SK-MEL-5 (cell line): Measurements from ENCODE around the gene MRPS26. TPM values are rescaled to one million over a fixed set of nuclear protein-coding genes. Genes with fewer than 3 reads are reported as not detected.
"Not testable (repeated sequence)": the region's sequence is repeated elsewhere in the genome, so short reads cannot be mapped to it uniquely, and the experiment has no call there.

Source experiments
- DNase-seq: peaks from one replicate; pipeline ENCODE4 v3.0.0-alpha.2; 2016; ENCODE audit warnings: low read depth, low spot score
- in situ Hi-C: cut with HindIII; loops from 2 replicates; pipeline ENCODE4 v1.10.0; 2016; ENCODE audit warnings: low sequenced_read_pairs, high pct_unique_total_duplicates, low pct_unique_long_range_greater_than_20kb
- polyA plus RNA-seq, 2 experiments: library from polyadenylated mRNA; depleted of rRNA; stranded (reverse); fragments of >200 nt; gene quantifications; 2 replicates each; pipeline ENCODE4 v1.2.3, GENCODE V29; 2015
- total RNA-seq: library from RNA; depleted of rRNA; stranded (reverse); fragments of >200 nt; shearing (Covaris generic); gene quantifications from 2 replicates; pipeline ENCODE4 v1.2.3, GENCODE V29; 2014; rRNA removed

The MRPS26 gene
- 68.2 and 82.3 TPM in 2 replicates for total RNA-seq
- polyA plus RNA-seq (2015; cell fraction: cytosol; rRNA removed): 103 and 108 TPM in 2 replicates
- polyA plus RNA-seq (2015; cell fraction: nucleus; rRNA removed): 31.7 and 42.9 TPM in 2 replicates

GRCh38 chr20:3045816-3046676, at the start of gene MRPS26:
Gene MRPS26, plus strand, starts transcription at chr20:3046052. Its CDS starts 17 bp downstream, at chr20:3046069.
- peak; percentile 86 for DNase-seq
- in situ Hi-C loops: no loop called here

GRCh38 chr20:2998728-2999127, 47.1 kb upstream of the MRPS26 start:
- DNase-seq: no peak
- in situ Hi-C loops: no loop called here

DNA sequence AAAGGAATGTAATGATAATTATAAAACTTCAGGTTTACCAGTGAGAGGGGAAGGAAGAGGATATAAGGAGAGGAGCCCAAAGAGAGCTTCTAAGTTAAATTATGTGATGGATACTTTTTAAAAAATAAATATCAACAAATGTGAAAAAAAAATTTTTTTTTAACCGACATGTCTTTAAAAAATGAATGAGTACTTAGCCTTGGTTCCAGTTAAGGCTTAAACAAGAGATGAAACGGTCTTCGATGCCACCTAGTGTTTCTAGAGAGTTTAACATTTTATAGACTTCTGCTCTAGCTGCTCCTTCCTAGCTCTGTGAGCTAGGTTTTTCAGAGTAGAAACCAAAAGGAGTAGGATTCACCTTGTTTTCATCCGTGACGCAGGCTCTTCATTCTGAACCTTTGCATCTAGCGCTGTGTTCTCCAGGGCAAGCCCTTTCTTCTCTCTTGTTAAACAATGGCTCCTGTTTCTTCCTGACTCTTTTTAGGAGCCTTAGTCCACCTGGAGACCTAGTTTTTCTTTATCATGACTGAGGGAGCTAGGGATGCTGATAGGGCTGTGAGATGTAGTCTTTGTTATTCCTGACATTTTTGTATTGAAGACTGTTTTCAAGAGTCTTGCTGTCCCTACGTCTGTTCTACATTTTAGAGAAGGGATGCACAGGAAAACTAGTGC, 44.9 kb upstream of the MRPS26 start:
- in situ Hi-C loops: no loop called here
- DNase-seq: peak; percentile 81

GRCh38 chr20:3003416-3003815, 42.4 kb upstream of the MRPS26 start:
- no peak for DNase-seq
- in situ Hi-C loops: no loop called here

DNA sequence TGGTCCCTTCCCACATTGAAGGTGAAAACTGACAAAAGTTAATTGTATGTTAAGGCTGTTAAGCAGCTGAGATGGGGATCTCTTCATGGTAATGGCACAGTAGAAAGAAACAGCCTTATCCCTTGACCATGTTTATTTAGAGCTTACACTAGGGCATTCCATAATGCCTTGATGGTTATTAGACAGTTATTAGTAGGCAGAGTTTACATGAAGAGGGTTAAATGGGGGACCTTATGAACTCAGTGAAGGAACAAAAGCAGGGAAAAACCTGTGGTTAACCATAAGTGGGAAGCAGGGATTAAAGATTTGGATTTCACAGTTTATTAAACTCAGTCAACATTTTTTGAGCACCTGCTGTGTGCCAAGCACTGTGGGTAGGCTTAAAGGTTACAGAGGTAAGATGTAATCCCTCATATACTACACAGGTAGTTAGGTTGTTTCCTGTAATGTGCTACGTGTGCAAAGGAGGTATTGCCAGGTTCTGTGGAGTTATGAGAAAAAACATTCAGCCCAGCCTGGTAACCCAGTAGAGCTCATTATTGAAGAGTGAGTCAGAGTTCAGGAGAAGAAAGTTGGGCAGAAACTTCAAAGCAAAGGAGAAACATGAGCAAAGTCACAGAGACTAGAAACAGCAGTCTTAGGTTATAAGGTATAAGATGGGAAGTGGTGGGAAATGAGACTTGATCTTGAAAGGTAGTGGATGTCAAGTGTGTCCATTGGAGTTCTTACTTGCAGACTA, 34.7 kb upstream of the MRPS26 start:
- in situ Hi-C loops: no loop called here
- DNase-seq: no peak

DNA sequence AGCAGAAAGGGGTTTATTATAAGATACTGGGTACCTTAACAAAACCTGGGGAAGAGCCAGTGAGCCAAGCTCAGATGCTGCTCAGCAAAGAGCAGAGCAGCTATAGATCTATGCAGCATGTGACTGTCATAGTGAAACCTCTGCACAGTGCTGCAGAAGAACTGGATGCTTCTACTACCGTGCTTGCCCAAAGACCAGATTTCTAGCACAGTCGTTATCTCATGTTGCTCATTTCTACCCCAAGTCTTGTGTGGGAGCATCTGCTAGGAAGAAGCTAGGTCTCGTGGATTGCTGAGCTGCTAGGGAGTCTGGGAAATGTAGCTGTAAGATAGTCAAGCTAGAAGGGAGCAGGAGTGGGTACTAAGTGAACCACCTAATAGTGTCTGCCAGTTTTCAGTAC, 34.1 kb upstream of the MRPS26 start:
- in situ Hi-C loops: no loop called here
- no peak for DNase-seq

GRCh38 chr20:3013771-3014170, 32.1 kb upstream of the MRPS26 start:
- in situ Hi-C loops: no loop called here
- DNase-seq: no peak

DNA sequence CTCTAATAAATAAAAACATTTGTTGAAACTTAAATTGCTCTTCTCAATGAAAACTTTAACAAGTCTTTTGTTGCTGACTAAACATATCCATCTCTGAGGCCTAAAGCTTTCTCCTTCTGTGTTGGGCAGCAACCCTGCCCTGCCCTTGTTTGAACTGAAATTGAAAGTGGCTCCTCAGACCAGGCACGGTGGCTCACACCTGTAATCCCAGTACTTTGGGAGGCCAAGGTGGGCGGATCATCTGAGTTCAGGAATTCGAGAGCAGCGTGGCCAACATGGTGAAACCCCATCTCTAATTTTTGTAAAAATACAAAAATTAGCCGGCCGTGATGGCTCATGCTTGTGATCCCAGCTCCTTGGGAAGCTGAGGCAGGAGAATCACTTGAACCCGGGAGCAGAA, 31.7 kb upstream of the MRPS26 start:
- in situ Hi-C loops: no loop called here
- no peak for DNase-seq

- in situ Hi-C loops: no loop called here
- no peak for DNase-seq
These were observed 31.2 kb upstream of the MRPS26 start for GRCh38 chr20:3014662-3015061.

DNA sequence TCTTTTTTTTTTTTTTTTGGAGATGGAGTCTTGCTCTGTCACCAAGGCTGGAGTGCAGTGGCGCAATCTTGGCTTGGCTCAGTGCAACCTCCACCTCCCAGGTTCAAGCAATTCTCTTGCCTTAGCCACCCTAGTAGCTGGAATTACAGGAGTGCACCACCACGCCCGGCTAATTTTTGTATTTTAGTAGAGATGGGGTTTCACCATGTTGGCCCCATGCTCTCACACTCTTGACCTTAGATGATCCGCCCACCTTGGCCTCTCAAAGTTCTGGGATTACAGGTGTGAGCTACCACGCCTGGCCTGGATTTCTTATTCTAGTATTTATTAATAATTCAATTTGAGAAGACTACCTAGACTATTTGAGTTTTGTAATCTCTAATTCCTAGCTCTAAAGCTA, 30.6 kb upstream of the MRPS26 start:
- in situ Hi-C loops, DNase-seq: not testable (repeated sequence)

DNA sequence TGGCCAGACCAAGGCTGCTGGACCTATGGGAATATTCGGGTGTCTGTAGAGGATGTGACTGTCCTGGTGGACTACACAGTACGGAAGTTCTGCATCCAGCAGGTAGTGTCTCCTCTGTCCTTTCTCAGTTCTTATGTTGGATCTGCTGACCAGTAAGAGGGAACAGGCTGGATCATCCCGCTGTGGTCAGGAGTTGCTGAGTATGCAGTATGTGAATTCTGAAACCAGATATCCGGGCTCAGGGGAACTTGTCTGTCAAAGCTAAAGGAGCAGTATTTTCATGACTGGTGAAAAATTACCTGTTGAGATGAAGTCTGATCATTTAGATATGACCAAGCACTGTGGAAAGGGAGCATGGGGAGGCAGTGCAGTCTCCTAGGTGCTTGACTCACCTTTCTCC, 24.5 kb upstream of the MRPS26 start:
- DNase-seq: no peak
- in situ Hi-C loops: no loop called here

DNA sequence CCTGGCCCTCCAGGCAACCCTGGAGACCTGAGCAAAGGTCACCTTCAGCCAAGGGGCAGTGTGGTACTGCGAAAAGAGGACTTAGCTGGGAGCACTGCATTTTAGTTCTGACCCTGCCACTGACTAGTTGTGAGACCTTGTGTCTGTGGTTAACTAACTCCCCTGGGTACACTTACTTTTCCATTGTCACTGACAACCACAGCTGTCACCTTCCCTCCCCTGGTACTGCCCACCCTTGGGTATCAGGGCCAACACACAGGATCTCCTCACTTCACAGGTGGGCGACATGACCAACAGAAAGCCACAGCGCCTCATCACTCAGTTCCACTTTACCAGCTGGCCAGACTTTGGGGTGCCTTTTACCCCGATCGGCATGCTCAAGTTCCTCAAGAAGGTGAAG, 24.1 kb upstream of the MRPS26 start:
- in situ Hi-C loops: no loop called here
- no peak for DNase-seq

- DNase-seq, in situ Hi-C loops: not testable (repeated sequence)
These were observed 23.0 kb upstream of the MRPS26 start for GRCh38 chr20:3022559-3023490.

DNA sequence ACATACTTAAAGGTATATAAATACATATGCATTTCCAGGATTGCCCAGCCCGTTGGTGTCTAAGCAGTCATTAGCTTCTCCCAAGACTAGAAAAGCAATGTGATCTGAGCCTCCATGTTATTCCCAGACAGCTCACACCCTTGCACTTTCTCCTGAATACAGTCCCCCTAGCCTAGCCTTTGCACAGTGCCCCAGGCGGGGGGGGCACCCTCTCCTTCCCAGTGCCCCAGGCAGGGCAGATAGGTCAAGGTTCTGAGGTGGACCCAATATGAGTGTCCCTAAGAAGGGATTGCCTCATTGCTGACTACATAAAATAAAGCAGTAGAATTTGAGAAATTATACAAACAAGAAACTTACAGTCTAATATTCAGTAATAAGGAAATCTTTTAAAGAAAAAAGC, 17.9 kb upstream of the MRPS26 start:
- in situ Hi-C loops: no loop called here
- DNase-seq: no peak

DNA sequence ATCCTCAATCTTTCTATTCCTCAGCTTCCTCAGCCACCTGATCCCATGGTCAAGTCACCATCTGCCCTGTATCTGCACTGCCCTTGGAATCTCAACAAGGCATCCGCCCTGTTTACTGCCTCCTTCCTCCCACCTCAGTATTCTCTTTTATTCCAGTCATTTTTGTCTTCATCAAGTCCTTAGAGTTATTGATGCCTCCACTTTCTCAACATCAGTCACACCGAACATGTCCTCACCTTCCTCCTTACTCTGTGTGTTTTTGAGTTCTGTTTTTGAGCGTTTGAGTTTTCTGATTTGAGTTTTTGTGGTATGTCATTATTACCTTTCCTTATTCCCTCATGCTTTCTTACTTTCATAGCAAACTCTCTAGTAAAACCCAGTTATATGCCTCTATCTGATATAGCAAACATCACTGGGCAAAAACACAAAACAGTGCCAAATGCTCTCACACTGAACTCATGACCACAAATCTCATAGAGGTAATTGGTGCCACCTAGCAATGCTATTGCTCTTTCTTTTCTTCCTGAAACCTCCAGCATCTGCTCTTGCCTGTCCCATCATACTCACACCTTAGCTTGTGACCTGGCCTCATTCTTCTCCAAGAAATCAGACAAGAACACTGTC, 14.2 kb upstream of the MRPS26 start:
- DNase-seq: no peak
- in situ Hi-C loops: no loop called here

GRCh38 chr20:3032624-3033023, 13.2 kb upstream of the MRPS26 start:
- DNase-seq: no peak
- in situ Hi-C loops: no loop called here

DNA sequence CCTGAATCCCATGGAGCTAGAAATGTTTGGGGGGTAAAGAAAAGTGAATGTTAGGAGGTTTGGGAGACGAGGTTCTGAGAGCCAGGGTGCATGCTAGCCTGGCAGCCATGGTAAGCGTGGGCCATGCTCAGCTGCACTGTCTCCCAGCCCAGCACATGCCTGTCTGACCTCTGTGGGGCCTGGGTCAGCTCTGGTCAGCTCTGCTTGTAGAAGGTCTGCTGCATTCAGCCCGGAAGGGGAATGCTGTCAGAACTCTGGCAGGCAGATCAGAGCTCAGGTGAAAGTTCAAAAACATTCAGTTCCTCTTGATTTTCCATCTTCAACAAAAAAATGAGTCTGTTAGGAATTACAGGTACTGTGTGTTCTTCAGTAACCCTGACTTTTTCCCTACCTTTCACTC, 8.2 kb upstream of the MRPS26 start:
- in situ Hi-C loops: no loop called here
- no peak for DNase-seq
